B cell (primary cell): ENCODE data around the gene SRPX2. TPM values are rescaled to one million over a fixed set of nuclear protein-coding genes. Genes with fewer than 3 reads are reported as not detected.

ENCODE experiments used
- ATAC-seq: fragments of 200-7000 bp; cut with Tn5 transposase; one replicate; pipeline ENCODE4 v1.10.0; 2021; ENCODE audit warnings: low read depth, mild to moderate bottlenecking, moderate number of reproducible peaks, moderate library complexity
- CTCF ChIA-PET: fragments of 350-600 bp; sonication (Branson Sonifier 250); formaldehyde crosslinking; loops from one replicate; lab custom pipeline; 2021; ENCODE audit warnings: antibody characterized with exemption, inconsistent platforms; lab: Charles Lee
- POLR2A ChIA-PET: fragments of 350-600 bp; sonication (Branson Sonifier 250); formaldehyde crosslinking; loops from one replicate; lab custom pipeline; 2021; ENCODE audit warnings: antibody characterized with exemption; lab: Charles Lee
- DNase-seq: peaks from one replicate; pipeline ENCODE4 v3.0.0; 2013
- H2AFZ ChIP-seq: 2 replicates; pipeline ENCODE4 v1.6.1; 2012; ENCODE audit warnings: mild to moderate bottlenecking, low read depth, low read length; ENCODE audit not compliant: insufficient read depth, poor library complexity, severe bottlenecking
- H3K27ac ChIP-seq, 2 donors: 1 replicate in 1 of 2; 2 replicates in 1 of 2; pipeline ENCODE4 v1.5.1; 2012 to 2013; ENCODE audit warnings: low read length in 2 of 2, mild to moderate bottlenecking in 2 of 2, moderate library complexity in 1 of 2
- H3K27me3 ChIP-seq, 4 experiments: fragments of 200-600 bp in 1 of 4; sonication (generic) in 1 of 4; replicated peaks in 1 of 4; 1 replicate in 2 of 4; 2 replicates in 2 of 4; pipeline versions ENCODE4 v1.6.1 to v1.7.0; 2013 to 2016; ENCODE audit warnings: low read length in 3 of 4, mild to moderate bottlenecking in 2 of 4, mixed read lengths in 1 of 4, moderate library complexity in 1 of 4; ENCODE audit not compliant: insufficient read depth in 4 of 4, control insufficient read depth in 3 of 4; ENCODE audit errors: control extremely low read depth in 1 of 4
- H3K36me3 ChIP-seq, 2 experiments: replicated peaks in 1 of 2; 1 replicate in 1 of 2; 2 replicates in 1 of 2; pipeline versions ENCODE4 v1.6.1 to v1.7.1; 2013; ENCODE audit warnings: low read length in 1 of 2; ENCODE audit not compliant: insufficient read depth in 2 of 2, control insufficient read depth in 1 of 2; ENCODE audit errors: control extremely low read depth in 1 of 2, extremely low read depth in 1 of 2
- H3K4me1 ChIP-seq, 2 donors: fragments of 200-600 bp in 1 of 2; sonication (generic) in 1 of 2; 1 replicate in 1 of 2; 2 replicates in 1 of 2; pipeline versions ENCODE4 v1.5.1 to v1.6.1; 2013 to 2017; ENCODE audit warnings: low read length in 2 of 2; ENCODE audit not compliant: control insufficient read depth in 2 of 2, insufficient read depth in 2 of 2
- H3K4me2 ChIP-seq: replicated peaks from 2 replicates; pipeline ENCODE3; 2012; ENCODE audit warnings: mild to moderate bottlenecking, low read depth, low read length; ENCODE audit not compliant: poor library complexity, severe bottlenecking
- H3K4me3 ChIP-seq, 5 experiments: fragments of 200-600 bp in 1 of 5; sonication (generic) in 1 of 5; 1 replicate in 3 of 5; 2 replicates in 2 of 5; pipeline versions ENCODE4 v1.5.1 to v1.7.0; 2011 to 2016; ENCODE audit warnings: low read length in 4 of 5, mild to moderate bottlenecking in 4 of 5, low read depth in 2 of 5, control low read depth in 1 of 5, moderate library complexity in 1 of 5; ENCODE audit not compliant: insufficient read depth in 1 of 5; ENCODE audit errors: control extremely low read depth in 1 of 5, extremely low read depth in 1 of 5
- H3K79me2 ChIP-seq: fragments of 200-600 bp; sonication (generic); one replicate; pipeline ENCODE4 v1.6.0; 2016; ENCODE audit warnings: low read length; ENCODE audit not compliant: control insufficient read depth, insufficient read depth
- H3K9ac ChIP-seq: fragments of 200-600 bp; sonication (generic); 2 replicates; pipeline ENCODE4 v1.6.1; 2017; ENCODE audit warnings: mild to moderate bottlenecking, low read length, moderate library complexity
- H3K9me3 ChIP-seq, 3 donors: one replicate each; pipeline versions ENCODE4 v1.6.1 to v1.7.1; 2013; ENCODE audit warnings: low read length in 2 of 3; ENCODE audit not compliant: control insufficient read depth in 2 of 3, insufficient read depth in 1 of 3; ENCODE audit errors: control extremely low read depth in 1 of 3
- H4K20me1 ChIP-seq: 2 replicates; pipeline ENCODE4 v1.6.0; 2012; ENCODE audit warnings: mild to moderate bottlenecking, low read length; ENCODE audit not compliant: insufficient read depth, control insufficient read depth, poor library complexity, severe bottlenecking
- H3K27ac Mint-ChIP-seq: one replicate; pipeline ENCODE4 v1.8.0; 2021; ENCODE audit warnings: mixed read lengths
- H3K27me3 Mint-ChIP-seq: one replicate; pipeline ENCODE4 v1.8.0; 2021; ENCODE audit warnings: mixed read lengths
- H3K4me1 Mint-ChIP-seq: one replicate; pipeline ENCODE4 v1.8.0; 2021; ENCODE audit warnings: mixed read lengths
- H3K4me3 Mint-ChIP-seq: one replicate; pipeline ENCODE4 v1.8.0; 2021; ENCODE audit warnings: mixed read lengths
- H3K9me3 Mint-ChIP-seq: one replicate; pipeline ENCODE4 v1.8.0; 2022; ENCODE audit warnings: mixed read lengths; ENCODE audit not compliant: insufficient read depth
- CTCF ChIP-seq: fragments of 200-600 bp; IDR thresholded peaks from one replicate; pipeline ENCODE4 v1.8.0; 2022; ENCODE audit warnings: antibody characterized with exemption, mild to moderate bottlenecking
- EZH2 ChIP-seq: IDR thresholded peaks from 2 replicates; pipeline ENCODE4 v1.6.1; 2012; ENCODE audit warnings: borderline replicate concordance, low read depth, mild to moderate bottlenecking, moderate library complexity, low read length; ENCODE audit not compliant: insufficient read depth, poor library complexity, severe bottlenecking
- WGBS: methylation state at CpG from one replicate; pipeline ENCODE4 v1.1.5; 2013; ENCODE audit warnings: missing lambda C conversion rate; ENCODE audit not compliant: insufficient coverage; 5-methylcytosine and 5-hydroxymethylcytosine counted together
- intact Hi-C: fragments of 100-400 bp; cut with micrococcal nuclease; formaldehyde crosslinking; loops from one replicate; pipeline ENCODE4 v1.10.0; 2022
- polyA plus RNA-seq: library from polyadenylated mRNA; depleted of rRNA; stranded (reverse); fragments of >200 nt; gene quantifications from 2 replicates; pipeline ENCODE4 v1.2.3, GENCODE V29; 2012
- total RNA-seq, 2 donors: library from RNA; stranded (reverse); fragments of 120-200 nt in 1 of 2; gene quantifications; 1 replicate in 1 of 2; 2 replicates in 1 of 2; pipeline versions ENCODE4 v1.2.3 to v1.2.4, GENCODE V29; 2013 to 2022

Gene SRPX2
- total and polyA plus RNA-seq, 2 donors (not counting 1 experiment from before 2014, with no cell fraction given) = not detected

GRCh38 chrX:100599456-100599855, 44.5 kb upstream of the SRPX2 start:
- no peaks in the 10 kb centered on the region for H3K36me3 ChIP-seq
- Mint-ChIP-seq H3K27ac (no peak overlapping the region), H3K9me3 (no peaks in the 10 kb centered on the region), H3K4me1 (peaks cover 7% of the 10 kb centered on the region), H3K27me3 (peaks cover 13% of the 10 kb centered on the region), H3K4me3 (no peak overlapping the region)
- no peaks in the 10 kb centered on the region for H4K20me1 ChIP-seq
- DNase-seq (no peak), ATAC-seq (no peak)
- H3K4me3 ChIP-seq = no peak overlapping the region
- no peak overlapping the region for H3K9ac ChIP-seq
- ChIA-PET POLR2A (no interaction called here), CTCF (no interaction called here)
- intact Hi-C loops = no loop called here
- no peaks in the 10 kb centered on the region for H3K79me2 ChIP-seq
- H3K4me1 ChIP-seq = peaks cover 0 to 5% of the 10 kb centered on the region in 2 donors
- WGBS = no CpG with 5 or more reads among the region's 9 CpGs
- no peak overlapping the region for H2AFZ ChIP-seq
- TF ChIP-seq CTCF (no peak), EZH2 (no peak)
- no peak overlapping the region for H3K27ac ChIP-seq
- peaks cover 0 to 3% (median 0%) of the 10 kb centered on the region in 4 experiments for H3K27me3 ChIP-seq
- no peaks in the 10 kb centered on the region for H3K9me3 ChIP-seq
- H3K4me2 ChIP-seq = no peak overlapping the region

- peaks cover 0 to 3% (median 0%) of the 10 kb centered on the region in 4 experiments for H3K27me3 ChIP-seq
- H3K4me1 Mint-ChIP-seq = peaks cover 7% of the 10 kb centered on the region
- H3K36me3 ChIP-seq = no peaks in the 10 kb centered on the region
- ATAC-seq = no peak
- no peak overlapping the region for H3K4me3 ChIP-seq
- H2AFZ ChIP-seq = no peak overlapping the region
- intact Hi-C loops = no loop called here
- H3K9me3 Mint-ChIP-seq = no peaks in the 10 kb centered on the region
- H3K4me2 ChIP-seq = no peak overlapping the region
- no peaks in the 10 kb centered on the region for H3K79me2 ChIP-seq
- no peaks in the 10 kb centered on the region for H4K20me1 ChIP-seq
- H3K27ac Mint-ChIP-seq = no peak overlapping the region
- H3K9ac ChIP-seq = no peak overlapping the region
- no peak overlapping the region for H3K4me3 Mint-ChIP-seq
- H3K4me1 ChIP-seq = peaks cover 0 to 5% of the 10 kb centered on the region in 2 donors
- DNase-seq = no peak
- TF ChIP-seq CTCF = no peak
- TF ChIP-seq EZH2 = no peak
- POLR2A ChIA-PET = no interaction called here
- no peaks in the 10 kb centered on the region for H3K9me3 ChIP-seq
- H3K27me3 Mint-ChIP-seq = peaks cover 11% of the 10 kb centered on the region
- CTCF ChIA-PET = no interaction called here
- no peak overlapping the region for H3K27ac ChIP-seq
These were observed 43.7 kb upstream of the SRPX2 start for GRCh38 chrX:100600340-100600739.
